ENCODE measurements around the gene DENND4A. TPM values are rescaled to one million over a fixed set of nuclear protein-coding genes. Genes with fewer than 3 reads are reported as not detected.
"Not testable (repeated sequence)": the region's sequence is repeated elsewhere in the genome, so short reads cannot be mapped to it uniquely, and the experiment has no call there.

Gene DENND4A
- total RNA-seq, 1 experiment from 2014 or later = 12.7 TPM

DNA sequence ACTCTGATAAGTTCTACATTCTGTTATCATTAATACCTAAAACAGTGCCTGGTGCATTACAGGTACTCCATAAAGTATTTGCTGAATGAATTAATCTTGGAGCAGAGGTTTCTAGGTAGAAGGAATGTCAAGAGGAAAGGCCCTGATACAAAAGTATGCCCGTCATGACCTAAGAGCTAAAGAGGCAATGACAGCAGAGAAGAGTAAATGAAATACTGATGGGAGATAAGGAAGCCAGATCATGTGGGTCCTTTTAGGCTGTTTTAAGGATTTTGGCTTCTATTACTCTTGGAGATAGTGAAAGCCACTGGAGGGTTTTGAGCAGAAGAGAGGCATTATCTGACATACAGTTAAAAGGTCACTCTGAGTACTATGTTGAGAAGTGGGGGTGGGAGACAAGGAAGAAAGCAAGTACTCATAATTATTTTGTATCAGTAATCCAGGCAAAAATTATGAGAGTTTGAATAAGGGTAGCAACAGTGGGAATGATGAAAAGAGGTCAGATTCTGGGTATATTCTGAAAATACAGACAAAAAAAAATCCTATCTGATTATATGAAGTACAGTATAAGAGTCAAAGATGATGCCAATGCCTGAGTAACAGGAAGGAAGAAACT, 48.3 kb downstream of the DENND4A start:
- H3K4me1 ChIP-seq = peaks cover 19% of the 10 kb centered on the region
- no TSS peak for BruUV-seq (replicated peaks)
- H3K9me3 ChIP-seq = no peaks in the 10 kb centered on the region
- no peaks in the 10 kb centered on the region for H3K27me3 Mint-ChIP-seq (ENCODE audit: insufficient read depth, unreplicated experiment)
- DNase-seq = no peak
- H3K4me3 Mint-ChIP-seq (ENCODE audit: unreplicated experiment) = no peak overlapping the region
- no peaks in the 10 kb centered on the region for H3K9me3 Mint-ChIP-seq (ENCODE audit: unreplicated experiment)
- peak overlapping the region; percentile 18 for H3K27ac Mint-ChIP-seq (ENCODE audit: unreplicated experiment)
- no peaks in the 10 kb centered on the region for H3K27me3 ChIP-seq (replicated peaks; ENCODE audit: control insufficient read depth, insufficient read depth, low read length)
- ChIA-PET POLR2A (no interaction called here), CTCF (no interaction called here)
- H3K4me3 ChIP-seq (ENCODE audit: low read depth, low read length) = no peak overlapping the region
- no peaks in the 10 kb centered on the region for H3K36me3 ChIP-seq (ENCODE audit: control insufficient read depth, insufficient read depth, low read length)
- intact Hi-C loops (cut with micrococcal nuclease; ENCODE audit: unreplicated experiment) = no loop called here
- no peaks in the 10 kb centered on the region for H3K36me3 Mint-ChIP-seq (ENCODE audit: insufficient read depth, unreplicated experiment)
- TF ChIP-seq, protein P1, sequence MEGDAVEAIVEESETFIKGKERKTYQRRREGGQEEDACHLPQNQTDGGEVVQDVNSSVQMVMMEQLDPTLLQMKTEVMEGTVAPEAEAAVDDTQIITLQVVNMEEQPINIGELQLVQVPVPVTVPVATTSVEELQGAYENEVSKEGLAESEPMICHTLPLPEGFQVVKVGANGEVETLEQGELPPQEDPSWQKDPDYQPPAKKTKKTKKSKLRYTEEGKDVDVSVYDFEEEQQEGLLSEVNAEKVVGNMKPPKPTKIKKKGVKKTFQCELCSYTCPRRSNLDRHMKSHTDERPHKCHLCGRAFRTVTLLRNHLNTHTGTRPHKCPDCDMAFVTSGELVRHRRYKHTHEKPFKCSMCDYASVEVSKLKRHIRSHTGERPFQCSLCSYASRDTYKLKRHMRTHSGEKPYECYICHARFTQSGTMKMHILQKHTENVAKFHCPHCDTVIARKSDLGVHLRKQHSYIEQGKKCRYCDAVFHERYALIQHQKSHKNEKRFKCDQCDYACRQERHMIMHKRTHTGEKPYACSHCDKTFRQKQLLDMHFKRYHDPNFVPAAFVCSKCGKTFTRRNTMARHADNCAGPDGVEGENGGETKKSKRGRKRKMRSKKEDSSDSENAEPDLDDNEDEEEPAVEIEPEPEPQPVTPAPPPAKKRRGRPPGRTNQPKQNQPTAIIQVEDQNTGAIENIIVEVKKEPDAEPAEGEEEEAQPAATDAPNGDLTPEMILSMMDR (IDR thresholded peaks at IDR 0.05; ENCODE audit: insufficient read depth in 1 of 2, low read depth in 1 of 2, low read length in 1 of 2, severe bottlenecking in 1 of 2, unreplicated experiment in 1 of 2) = no peak
- H3K4me1 Mint-ChIP-seq (ENCODE audit: low read depth, unreplicated experiment) = peaks cover 16% of the 10 kb centered on the region

DNA sequence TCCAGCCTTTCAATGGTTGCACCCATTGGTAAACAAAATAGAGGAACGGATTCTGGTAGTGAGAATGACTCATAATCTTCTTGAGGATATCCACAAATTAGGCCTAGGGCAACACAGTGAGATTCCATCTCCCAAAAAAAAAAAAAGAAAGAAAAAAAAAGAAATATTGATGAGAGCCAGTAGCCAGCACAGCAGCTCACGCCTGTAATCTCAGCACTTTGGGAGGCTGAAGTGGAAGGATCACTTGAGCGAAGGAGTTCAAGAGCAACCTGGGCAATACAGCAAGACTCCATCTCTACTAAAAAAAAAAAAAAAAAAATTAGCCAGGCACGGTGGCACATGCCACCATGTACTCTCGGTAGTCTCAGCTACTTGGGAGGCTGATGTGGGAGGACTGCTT, 51.9 kb downstream of the DENND4A start:
- Histone ChIP-seq H3K4me3 (ENCODE audit: low read depth, low read length) (no peak overlapping the region), H3K36me3 (ENCODE audit: control insufficient read depth, insufficient read depth, low read length) (no peaks in the 10 kb centered on the region), H3K4me1 (peaks cover 19% of the 10 kb centered on the region), H3K9me3 (no peaks in the 10 kb centered on the region), H3K27me3 (replicated peaks; ENCODE audit: control insufficient read depth, insufficient read depth, low read length) (no peaks in the 10 kb centered on the region)
- no peak overlapping the region for H3K27ac Mint-ChIP-seq (ENCODE audit: unreplicated experiment)
- no peaks in the 10 kb centered on the region for H3K9me3 Mint-ChIP-seq (ENCODE audit: unreplicated experiment)
- peaks cover 16% of the 10 kb centered on the region for H3K4me1 Mint-ChIP-seq (ENCODE audit: low read depth, unreplicated experiment)
- H3K36me3 Mint-ChIP-seq (ENCODE audit: insufficient read depth, unreplicated experiment) = no peaks in the 10 kb centered on the region
- intact Hi-C loops (cut with micrococcal nuclease; ENCODE audit: unreplicated experiment) = no loop called here
- DNase-seq = no peak
- POLR2A ChIA-PET = interaction anchor here (0.7 kb wide), 1 partner anchor 77 kb away, joined by 6 read pairs; no protein-coding TSS in a partner anchor
- no TSS peak for BruUV-seq (replicated peaks)
- TF ChIP-seq, protein P1 (IDR thresholded peaks at IDR 0.05; ENCODE audit: insufficient read depth in 1 of 2, low read depth in 1 of 2, low read length in 1 of 2, severe bottlenecking in 1 of 2, unreplicated experiment in 1 of 2) = no peak
- no peaks in the 10 kb centered on the region for H3K27me3 Mint-ChIP-seq (ENCODE audit: insufficient read depth, unreplicated experiment)
- CTCF ChIA-PET = no interaction called here
- no peak overlapping the region for H3K4me3 Mint-ChIP-seq (ENCODE audit: unreplicated experiment)

DNA sequence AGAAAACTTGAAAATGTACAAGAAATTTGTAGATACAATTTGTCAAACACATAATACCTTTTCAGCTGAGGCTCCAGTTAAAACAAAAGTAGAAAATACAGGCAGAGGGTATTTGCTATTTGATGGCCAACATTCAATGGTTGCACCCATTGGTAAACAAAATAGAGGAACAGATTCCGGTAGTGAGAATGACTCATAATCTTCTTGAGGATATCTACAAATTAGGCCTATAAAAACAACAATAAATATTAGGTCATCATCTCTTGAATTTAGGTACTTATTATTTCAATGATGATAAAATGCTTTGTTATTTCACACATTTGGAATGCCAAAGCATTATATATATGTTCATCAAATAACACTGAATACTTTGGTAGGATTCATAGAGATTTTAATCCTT, 53.4 kb downstream of the DENND4A start:
- no peaks in the 10 kb centered on the region for H3K9me3 ChIP-seq
- no peaks in the 10 kb centered on the region for H3K27me3 ChIP-seq (replicated peaks; ENCODE audit: control insufficient read depth, insufficient read depth, low read length)
- H3K27me3 Mint-ChIP-seq (ENCODE audit: insufficient read depth, unreplicated experiment) = no peaks in the 10 kb centered on the region
- H3K4me1 ChIP-seq = peaks cover 7% of the 10 kb centered on the region
- no peaks in the 10 kb centered on the region for H3K9me3 Mint-ChIP-seq (ENCODE audit: unreplicated experiment)
- no peak for DNase-seq
- intact Hi-C loops (cut with micrococcal nuclease; ENCODE audit: unreplicated experiment) = no loop called here
- H3K4me1 Mint-ChIP-seq (ENCODE audit: low read depth, unreplicated experiment) = peaks cover 13% of the 10 kb centered on the region
- no peak overlapping the region for H3K4me3 ChIP-seq (ENCODE audit: low read depth, low read length)
- H3K27ac Mint-ChIP-seq (ENCODE audit: unreplicated experiment) = no peak overlapping the region
- CTCF ChIA-PET = no interaction called here
- H3K36me3 ChIP-seq (ENCODE audit: control insufficient read depth, insufficient read depth, low read length) = no peaks in the 10 kb centered on the region
- no TSS peak for BruUV-seq (replicated peaks)
- no peak overlapping the region for H3K4me3 Mint-ChIP-seq (ENCODE audit: unreplicated experiment)
- H3K36me3 Mint-ChIP-seq (ENCODE audit: insufficient read depth, unreplicated experiment) = no peaks in the 10 kb centered on the region
- POLR2A ChIA-PET = no interaction called here
- TF ChIP-seq, protein P1 (IDR thresholded peaks at IDR 0.05; ENCODE audit: insufficient read depth in 1 of 2, low read depth in 1 of 2, low read length in 1 of 2, severe bottlenecking in 1 of 2, unreplicated experiment in 1 of 2) = no peak

DNA sequence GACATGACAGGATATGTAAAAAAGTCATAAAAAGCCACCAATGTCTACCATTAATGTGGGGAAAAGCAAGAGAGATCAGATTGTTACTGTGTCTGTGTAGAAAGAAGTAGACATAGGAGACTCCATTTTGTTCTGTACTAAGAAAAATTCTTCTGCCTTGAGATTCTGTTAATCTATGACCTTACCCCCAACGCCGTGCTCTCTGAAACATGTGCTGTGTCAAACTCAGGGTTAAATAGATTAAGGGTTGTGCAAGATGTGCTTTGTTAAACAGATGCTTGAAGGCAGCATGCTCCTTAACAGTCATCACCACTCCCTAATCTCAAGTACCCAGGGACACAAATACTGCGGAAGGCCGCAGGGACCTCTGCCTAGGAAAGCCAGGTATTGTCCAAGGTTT, 58.5 kb downstream of the DENND4A start:
- H3K4me1 ChIP-seq; BruUV-seq (replicated peaks); H3K27ac Mint-ChIP-seq (ENCODE audit: unreplicated experiment); H3K4me3 Mint-ChIP-seq (ENCODE audit: unreplicated experiment); H3K36me3 Mint-ChIP-seq (ENCODE audit: insufficient read depth, unreplicated experiment); H3K9me3 ChIP-seq; H3K36me3 ChIP-seq (ENCODE audit: control insufficient read depth, insufficient read depth, low read length); H3K27me3 ChIP-seq (replicated peaks; ENCODE audit: control insufficient read depth, insufficient read depth, low read length); CTCF ChIA-PET; intact Hi-C loops (cut with micrococcal nuclease; ENCODE audit: unreplicated experiment); POLR2A ChIA-PET; H3K27me3 Mint-ChIP-seq (ENCODE audit: insufficient read depth, unreplicated experiment); H3K4me3 ChIP-seq (ENCODE audit: low read depth, low read length); H3K9me3 Mint-ChIP-seq (ENCODE audit: unreplicated experiment): not testable (repeated sequence)
- DNase-seq = peak in 1 of 2 experiments; percentile 24
- peaks cover 13% of the 10 kb centered on the region for H3K4me1 Mint-ChIP-seq (ENCODE audit: low read depth, unreplicated experiment)

Data from Caco-2 (cell line).